Progenitor cell of endocrine pancreas (in vitro differentiated cells): ENCODE measurements around the gene SDF2L1. TPM values are rescaled to one million over a fixed set of nuclear protein-coding genes. Genes with fewer than 3 reads are reported as not detected.

Experiments used
- DNase-seq: peaks from one replicate; pipeline ENCODE4 v3.0.0; 2021; ENCODE audit warnings: low spot score; ENCODE audit not compliant: unreplicated experiment
- H3K27ac Mint-ChIP-seq: 2 replicates; pipeline ENCODE4 v1.8.0; 2021; ENCODE audit warnings: mild to moderate bottlenecking, moderate library complexity, mixed read lengths
- H3K27me3 Mint-ChIP-seq: 2 replicates; pipeline ENCODE4 v1.8.0; 2021; ENCODE audit warnings: mixed read lengths
- H3K36me3 Mint-ChIP-seq: 2 replicates; pipeline ENCODE4 v1.8.0; 2022; ENCODE audit warnings: mixed read lengths; ENCODE audit not compliant: insufficient read depth
- H3K4me1 Mint-ChIP-seq: 2 replicates; pipeline ENCODE4 v1.8.0; 2021; ENCODE audit warnings: low read depth, mixed read lengths
- H3K4me3 Mint-ChIP-seq: 2 replicates; pipeline ENCODE4 v1.8.0; 2021; ENCODE audit warnings: low read depth, mild to moderate bottlenecking, moderate library complexity, mixed read lengths
- H3K9me3 Mint-ChIP-seq: 2 replicates; pipeline ENCODE4 v1.8.0; 2021; ENCODE audit warnings: low read depth, mixed read lengths
- total RNA-seq: library from RNA; stranded (reverse); gene quantifications from 2 replicates; pipeline ENCODE4 v1.2.1, GENCODE V29; 2021
- TF ChIP-seq, protein P1 (sequence below): fragments of 200-600 bp; sonication (generic); IDR thresholded peaks from one replicate; pipeline ENCODE4 v1.5.0; 2021; ENCODE audit warnings: antibody characterized with exemption, mild to moderate bottlenecking; ENCODE audit not compliant: unreplicated experiment

SDF2L1 gene
- total RNA-seq, 1 donor from 2014 or later = 27.0 TPM

DNA sequence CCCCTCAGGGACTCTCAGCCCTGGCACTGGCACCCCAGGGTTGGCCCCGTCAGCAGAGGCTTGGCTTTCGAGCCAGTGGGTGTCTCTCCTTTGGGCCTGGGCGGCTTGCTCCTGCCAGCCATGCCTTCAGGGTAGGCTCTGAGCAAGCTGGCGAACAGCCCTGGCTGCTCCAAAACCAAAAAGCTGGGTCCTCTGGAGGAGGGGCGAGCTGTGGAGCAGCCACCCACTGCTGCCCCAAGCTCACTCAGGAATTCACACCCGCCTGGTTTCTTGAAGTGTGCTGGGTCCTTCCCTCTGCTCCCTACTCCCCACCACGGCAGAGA is 18.5 kb upstream of the SDF2L1 start:
- H3K27me3 Mint-ChIP-seq = no peaks in the 10 kb centered on the region
- H3K4me3 Mint-ChIP-seq = no peak overlapping the region
- no peak overlapping the region for H3K27ac Mint-ChIP-seq
- H3K36me3 Mint-ChIP-seq = peaks cover 17% of the 10 kb centered on the region
- H3K9me3 Mint-ChIP-seq = no peaks in the 10 kb centered on the region
- peaks cover 2% of the 10 kb centered on the region for H3K4me1 Mint-ChIP-seq
- no peak for DNase-seq
- TF ChIP-seq, protein P1, sequence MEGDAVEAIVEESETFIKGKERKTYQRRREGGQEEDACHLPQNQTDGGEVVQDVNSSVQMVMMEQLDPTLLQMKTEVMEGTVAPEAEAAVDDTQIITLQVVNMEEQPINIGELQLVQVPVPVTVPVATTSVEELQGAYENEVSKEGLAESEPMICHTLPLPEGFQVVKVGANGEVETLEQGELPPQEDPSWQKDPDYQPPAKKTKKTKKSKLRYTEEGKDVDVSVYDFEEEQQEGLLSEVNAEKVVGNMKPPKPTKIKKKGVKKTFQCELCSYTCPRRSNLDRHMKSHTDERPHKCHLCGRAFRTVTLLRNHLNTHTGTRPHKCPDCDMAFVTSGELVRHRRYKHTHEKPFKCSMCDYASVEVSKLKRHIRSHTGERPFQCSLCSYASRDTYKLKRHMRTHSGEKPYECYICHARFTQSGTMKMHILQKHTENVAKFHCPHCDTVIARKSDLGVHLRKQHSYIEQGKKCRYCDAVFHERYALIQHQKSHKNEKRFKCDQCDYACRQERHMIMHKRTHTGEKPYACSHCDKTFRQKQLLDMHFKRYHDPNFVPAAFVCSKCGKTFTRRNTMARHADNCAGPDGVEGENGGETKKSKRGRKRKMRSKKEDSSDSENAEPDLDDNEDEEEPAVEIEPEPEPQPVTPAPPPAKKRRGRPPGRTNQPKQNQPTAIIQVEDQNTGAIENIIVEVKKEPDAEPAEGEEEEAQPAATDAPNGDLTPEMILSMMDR = no peak

DNA sequence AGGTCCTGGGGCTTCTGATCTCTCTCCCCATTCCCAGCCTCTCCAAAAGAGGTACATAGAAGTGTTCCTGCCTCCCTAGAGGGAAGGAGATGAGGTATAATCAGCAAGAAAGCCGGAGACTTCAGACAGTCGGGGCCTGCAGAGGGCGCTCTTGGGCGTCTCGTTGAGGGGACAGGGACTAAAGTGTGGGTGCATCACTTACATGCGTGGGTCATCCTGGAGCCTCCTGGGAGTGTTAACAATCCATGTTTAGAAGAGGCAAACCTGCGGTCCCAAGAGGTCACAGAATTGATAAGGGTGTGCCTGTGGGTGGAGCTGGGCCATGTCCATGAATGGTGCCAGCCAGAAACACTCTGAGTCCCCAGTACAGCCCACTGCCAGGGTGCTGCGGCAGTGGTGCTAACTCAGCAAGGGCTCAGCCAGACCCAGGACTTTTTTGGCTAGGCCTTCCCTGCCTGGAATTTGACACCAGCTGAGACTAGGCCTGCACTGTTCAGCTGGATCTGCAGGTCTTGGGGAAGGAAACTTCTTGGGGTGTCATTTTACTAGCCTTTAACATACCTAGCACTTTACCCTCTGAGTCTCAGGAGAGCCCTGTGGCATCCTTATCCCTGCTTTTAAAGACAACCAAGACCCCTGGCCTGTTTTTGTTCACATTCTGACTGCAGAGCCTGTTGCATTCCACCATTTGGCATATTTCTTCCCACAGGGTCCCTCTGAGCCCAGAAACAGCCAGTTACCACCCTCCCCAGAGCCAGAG is 17.8 kb upstream of the SDF2L1 start:
- H3K27me3 Mint-ChIP-seq = no peaks in the 10 kb centered on the region
- H3K27ac Mint-ChIP-seq = peak overlapping the region; percentile 35
- H3K4me3 Mint-ChIP-seq = no peak overlapping the region
- peaks cover 2% of the 10 kb centered on the region for H3K4me1 Mint-ChIP-seq
- TF ChIP-seq, protein P1 = peak; percentile 48
- H3K9me3 Mint-ChIP-seq = no peaks in the 10 kb centered on the region
- peaks cover 17% of the 10 kb centered on the region for H3K36me3 Mint-ChIP-seq
- DNase-seq = no peak

DNA sequence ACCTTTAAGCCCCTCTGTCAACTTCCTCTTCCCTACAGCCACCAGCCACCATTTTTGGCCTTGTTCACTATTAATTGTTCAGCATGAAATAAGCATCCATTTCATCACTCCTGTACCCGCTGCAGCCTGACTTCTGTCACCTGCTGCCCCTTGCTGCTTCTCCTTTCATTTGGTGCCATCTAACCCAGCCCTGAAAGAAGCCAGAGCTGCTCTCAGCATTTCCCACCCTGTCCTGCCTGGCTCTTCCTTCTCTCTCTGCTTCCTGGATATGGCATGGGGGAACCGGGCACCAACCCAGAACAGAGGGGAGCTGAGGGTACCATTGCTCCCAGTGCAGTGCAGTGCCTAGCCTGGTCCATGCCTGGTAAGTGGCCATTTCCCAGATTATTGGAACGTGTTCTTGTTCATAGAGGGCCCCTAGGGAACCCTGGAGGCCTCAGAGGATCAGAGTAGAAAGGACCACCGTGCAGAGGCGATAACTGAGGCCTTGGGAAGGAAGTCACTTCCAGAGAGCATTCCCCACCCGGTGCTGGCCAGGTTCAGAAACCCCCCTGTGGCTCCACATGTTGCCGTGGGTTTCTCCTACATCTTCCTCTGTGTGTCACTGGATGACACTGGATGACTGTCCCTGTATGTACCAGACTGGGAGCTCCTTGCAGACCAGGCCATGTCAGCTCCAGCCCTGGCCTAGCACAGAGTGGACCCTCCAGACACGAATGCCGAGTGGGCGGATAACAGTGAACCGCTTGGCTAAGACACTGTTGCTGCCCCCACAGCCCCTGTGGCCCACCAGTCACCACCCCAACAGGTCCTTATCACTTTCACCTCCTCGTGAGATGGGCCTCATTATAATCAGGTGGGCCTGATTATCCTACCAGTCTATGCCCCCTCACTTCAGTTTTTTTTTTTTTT is 17.0 kb upstream of the SDF2L1 start:
- no peak for DNase-seq
- Mint-ChIP-seq H3K4me1 (peaks cover 2% of the 10 kb centered on the region), H3K4me3 (no peak overlapping the region), H3K36me3 (peaks cover 15% of the 10 kb centered on the region), H3K27ac (peak overlapping the region; percentile 35), H3K9me3 (no peaks in the 10 kb centered on the region), H3K27me3 (no peaks in the 10 kb centered on the region)
- TF ChIP-seq, protein P1 = no peak

GRCh38 chr22:21626073-21626734 is 15.9 kb upstream of the SDF2L1 start:
- H3K36me3 Mint-ChIP-seq = peaks cover 14% of the 10 kb centered on the region
- H3K4me3 Mint-ChIP-seq = no peak overlapping the region
- H3K27ac Mint-ChIP-seq = peak overlapping the region; percentile 73
- TF ChIP-seq, protein P1 = no peak
- no peaks in the 10 kb centered on the region for H3K9me3 Mint-ChIP-seq
- H3K27me3 Mint-ChIP-seq = no peaks in the 10 kb centered on the region
- peaks cover 2% of the 10 kb centered on the region for H3K4me1 Mint-ChIP-seq
- DNase-seq = no peak
